GM23248 (cell line): Measurements from ENCODE around the gene DPP10.

Experiments used
- EZH2 ChIP-seq: fragments of 200-600 bp; sonication (generic); IDR thresholded peaks from 2 replicates; pipeline ENCODE4 v1.6.1; 2018; ENCODE audit warnings: antibody characterized with exemption, mild to moderate bottlenecking; ENCODE audit not compliant: insufficient read depth, poor library complexity, severe bottlenecking
- EZH2phosphoT487 ChIP-seq: fragments of 200-600 bp; sonication (generic); IDR thresholded peaks from 2 replicates; pipeline ENCODE4 v1.6.1; 2018; ENCODE audit warnings: antibody characterized with exemption, moderate library complexity, mild to moderate bottlenecking, low read depth; ENCODE audit not compliant: insufficient read depth

GRCh38 chr2:115168457-115168856 is 726.0 kb downstream of the DPP10 start:
- TF ChIP-seq EZH2phosphoT487 = no peak
- no peak for TF ChIP-seq EZH2
